ENCODE measurements around the gene CSNK1G2. TPM values are rescaled to one million over a fixed set of nuclear protein-coding genes. Genes with fewer than 3 reads are reported as not detected.
A peak's percentile ranks its signal among the peaks of the same experiment; 100 is the strongest.

Gene CSNK1G2
- total RNA-seq, 4 donors from 2014 or later, result 37.9 to 42.9 (median 38.1) TPM

GRCh38 chr19:1902923-1903322 lies 38.0 kb upstream of the CSNK1G2 start:
- H3K4me1 ChIP-seq, result peaks cover 4 to 7% of the 10 kb centered on the region in 2 donors
- intact Hi-C loops (cut with DNase I; ENCODE audit: low total_unique reads), result no loop called here

GRCh38 chr19:1904860-1905109 lies 36.2 kb upstream of the CSNK1G2 start:
- H3K4me1 ChIP-seq, result peaks cover 4 to 15% of the 10 kb centered on the region in 2 donors
- intact Hi-C loops (cut with DNase I; ENCODE audit: low total_unique reads), result loop anchor here (1.0 kb wide), 1 partner anchor 40 kb away; no protein-coding TSS in a partner anchor
- no peak for DNase-seq

More at GRCh38 chr19:1902923-1903322, 38.0 kb upstream of the CSNK1G2 start:
- in situ Hi-C loops (cut with MboI; ENCODE audit: low sequenced_read_pairs in 4 of 4), result no loop called here
- Histone ChIP-seq H3K4me3 (no peak overlapping the region), H3K27ac (no peak overlapping the region), H3K36me3 (no peaks in the 10 kb centered on the region), H3K9me3 (no peaks in the 10 kb centered on the region), H3K27me3 (no peaks in the 10 kb centered on the region)
- ATAC-seq (no peak), DNase-seq (no peak)
- TF ChIP-seq CTCF (IDR thresholded peaks at IDR 0.05 in 4 of 5, conservative IDR thresholded peaks at IDR 0.05 in 1 of 5), result no peak
- TF ChIP-seq POLR2A (IDR thresholded peaks at IDR 0.05), result no peak

GRCh38 chr19:1905110-1905862 lies 35.7 kb upstream of the CSNK1G2 start, which contains the start of the genes ADAT3 and SCAMP4:
ADAT3 (plus strand) TSS chr19:1905399; CDS start chr19:1912048, 6,649 bp downstream.
SCAMP4 (plus strand) TSS chr19:1905399; CDS start chr19:1915020, 9,621 bp downstream.
- H3K4me3 ChIP-seq, result peak within 1 kb of the TSS; percentile 65 to 90 (median 72)
- peak; percentile 98 to 99 for ATAC-seq
- no peaks in the 10 kb centered on the region for H3K27me3 ChIP-seq
- H3K36me3 ChIP-seq, result no peaks in the 10 kb centered on the region
- TF ChIP-seq POLR2A (IDR thresholded peaks at IDR 0.05) (peak; percentile 85 to 88), CTCF (IDR thresholded peaks at IDR 0.05 in 4 of 5, conservative IDR thresholded peaks at IDR 0.05 in 1 of 5) (peak in 1 of 5 experiments; percentile 17)
- in situ Hi-C loops (cut with MboI; ENCODE audit: low sequenced_read_pairs in 4 of 4) (no loop called here), intact Hi-C loops (cut with DNase I; ENCODE audit: low total_unique reads) (loop anchor here (1.0 kb wide), 1 partner anchor 41 kb away; no protein-coding TSS in a partner anchor)
- H3K4me1 ChIP-seq, result peaks cover 4 to 15% of the 10 kb centered on the region in 2 donors
- peak; percentile 99 for DNase-seq
- H3K9me3 ChIP-seq, result no peaks in the 10 kb centered on the region
- peak within 1 kb of the TSS; percentile 85 to 91 (median 88) for H3K27ac ChIP-seq

More at GRCh38 chr19:1904860-1905109, 36.2 kb upstream of the CSNK1G2 start:
- peak overlapping the region in 3 of 4 donors; percentile 18 to 76 (median 65) for H3K4me3 ChIP-seq
- in situ Hi-C loops (cut with MboI; ENCODE audit: low sequenced_read_pairs in 4 of 4), result no loop called here
- H3K9me3 ChIP-seq, result no peaks in the 10 kb centered on the region
- ATAC-seq, result no peak
- peak overlapping the region; percentile 85 to 91 (median 88) for H3K27ac ChIP-seq
- no peaks in the 10 kb centered on the region for H3K36me3 ChIP-seq
- no peak for TF ChIP-seq POLR2A (IDR thresholded peaks at IDR 0.05)
- TF ChIP-seq CTCF (IDR thresholded peaks at IDR 0.05 in 4 of 5, conservative IDR thresholded peaks at IDR 0.05 in 1 of 5), result no peak
- H3K27me3 ChIP-seq, result no peaks in the 10 kb centered on the region

- peak overlapping the region; percentile 65 to 90 (median 72) for H3K4me3 ChIP-seq
- H3K36me3 ChIP-seq, result no peaks in the 10 kb centered on the region
- intact Hi-C loops (cut with DNase I; ENCODE audit: low total_unique reads), result loop anchor here (1.0 kb wide), 1 partner anchor 42 kb away; no protein-coding TSS in a partner anchor
- TF ChIP-seq CTCF (IDR thresholded peaks at IDR 0.05 in 4 of 5, conservative IDR thresholded peaks at IDR 0.05 in 1 of 5) (no peak), POLR2A (IDR thresholded peaks at IDR 0.05) (no peak)
- H3K4me1 ChIP-seq, result peaks cover 4 to 15% of the 10 kb centered on the region in 2 donors
- H3K27me3 ChIP-seq, result no peaks in the 10 kb centered on the region
- DNase-seq, result no peak
- peak overlapping the region; percentile 85 to 91 (median 88) for H3K27ac ChIP-seq
- in situ Hi-C loops (cut with MboI; ENCODE audit: low sequenced_read_pairs in 4 of 4), result no loop called here
- no peaks in the 10 kb centered on the region for H3K9me3 ChIP-seq
- no peak for ATAC-seq
Measured at GRCh38 chr19:1905863-1906375, 35.1 kb upstream of the CSNK1G2 start.

All from gastrocnemius medialis (tissue), 4 donors.